Measurements from ENCODE around the gene TECTA.

Gene TECTA, protein sequence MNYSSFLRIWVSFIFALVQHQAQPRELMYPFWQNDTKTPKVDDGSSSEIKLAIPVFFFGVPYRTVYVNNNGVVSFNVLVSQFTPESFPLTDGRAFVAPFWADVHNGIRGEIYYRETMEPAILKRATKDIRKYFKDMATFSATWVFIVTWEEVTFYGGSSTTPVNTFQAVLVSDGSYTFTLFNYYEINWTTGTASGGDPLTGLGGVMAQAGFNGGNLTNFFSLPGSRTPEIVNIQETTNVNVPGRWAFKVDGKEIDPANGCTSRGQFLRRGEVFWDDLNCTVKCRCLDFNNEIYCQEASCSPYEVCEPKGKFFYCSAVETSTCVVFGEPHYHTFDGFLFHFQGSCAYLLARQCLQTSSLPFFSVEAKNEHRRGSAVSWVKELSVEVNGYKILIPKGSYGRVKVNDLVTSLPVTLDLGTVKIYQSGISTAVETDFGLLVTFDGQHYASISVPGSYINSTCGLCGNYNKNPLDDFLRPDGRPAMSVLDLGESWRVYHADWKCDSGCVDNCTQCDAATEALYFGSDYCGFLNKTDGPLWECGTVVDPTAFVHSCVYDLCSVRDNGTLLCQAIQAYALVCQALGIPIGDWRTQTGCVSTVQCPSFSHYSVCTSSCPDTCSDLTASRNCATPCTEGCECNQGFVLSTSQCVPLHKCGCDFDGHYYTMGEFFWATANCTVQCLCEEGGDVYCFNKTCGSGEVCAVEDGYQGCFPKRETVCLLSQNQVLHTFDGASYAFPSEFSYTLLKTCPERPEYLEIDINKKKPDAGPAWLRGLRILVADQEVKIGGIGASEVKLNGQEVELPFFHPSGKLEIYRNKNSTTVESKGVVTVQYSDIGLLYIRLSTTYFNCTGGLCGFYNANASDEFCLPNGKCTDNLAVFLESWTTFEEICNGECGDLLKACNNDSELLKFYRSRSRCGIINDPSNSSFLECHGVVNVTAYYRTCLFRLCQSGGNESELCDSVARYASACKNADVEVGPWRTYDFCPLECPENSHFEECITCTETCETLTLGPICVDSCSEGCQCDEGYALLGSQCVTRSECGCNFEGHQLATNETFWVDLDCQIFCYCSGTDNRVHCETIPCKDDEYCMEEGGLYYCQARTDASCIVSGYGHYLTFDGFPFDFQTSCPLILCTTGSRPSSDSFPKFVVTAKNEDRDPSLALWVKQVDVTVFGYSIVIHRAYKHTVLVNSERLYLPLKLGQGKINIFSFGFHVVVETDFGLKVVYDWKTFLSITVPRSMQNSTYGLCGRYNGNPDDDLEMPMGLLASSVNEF (N-terminal part only)

DNA sequence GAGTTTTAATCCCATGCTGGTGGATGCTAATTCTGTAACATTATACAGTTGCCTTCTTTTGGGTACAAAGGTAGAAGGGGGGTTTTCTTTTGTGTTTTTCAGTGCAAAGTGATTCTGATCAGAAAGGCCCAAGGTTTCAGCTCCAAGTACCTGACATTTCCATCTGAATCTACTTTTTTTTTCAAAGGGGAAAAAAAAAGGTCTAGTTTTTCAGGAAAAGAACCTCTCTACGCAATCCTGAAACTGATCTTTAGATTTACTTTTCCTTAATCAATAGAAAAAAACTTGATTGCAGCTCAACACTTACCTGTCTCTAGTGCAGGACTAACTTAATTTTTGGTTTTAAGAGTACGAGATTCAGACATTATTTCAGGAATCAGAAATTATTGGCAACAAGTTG lies at the start of gene TECTA:
Gene TECTA, plus strand, starts transcription at position 301 of the 400 bp plus-strand sequence. CDS start 1,423 bp downstream, outside the sequence.
- DNase-seq: no peak

GRCh38 chr11:121053244-121053643 lies 47.8 kb upstream of the TECTA start:
- DNase-seq: no peak

GRCh38 chr11:121054266-121054665 lies 46.8 kb upstream of the TECTA start:
- DNase-seq: no peak

- no peak for DNase-seq
Measured at GRCh38 chr11:121055076-121055475, 46.0 kb upstream of the TECTA start.

DNA sequence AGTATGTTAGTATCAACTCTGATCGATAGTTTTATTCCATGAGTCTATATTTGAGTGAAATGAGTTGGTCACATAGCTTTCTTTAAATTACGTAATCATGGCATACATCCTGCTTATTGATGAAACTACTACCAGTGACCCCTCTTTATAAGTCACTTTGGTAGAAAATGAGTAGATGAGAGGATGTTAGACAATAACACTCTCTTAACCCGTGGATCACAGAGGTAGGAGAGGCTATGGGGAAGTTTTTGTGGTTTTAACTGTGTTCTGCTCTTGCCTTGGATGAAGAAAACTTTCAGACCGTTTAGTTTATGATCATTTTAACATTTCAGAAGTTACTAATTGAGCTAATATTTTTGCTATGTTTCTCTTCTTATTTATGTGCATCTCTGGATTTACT lies 43.1 kb upstream of the TECTA start:
- DNase-seq: no peak

DNA sequence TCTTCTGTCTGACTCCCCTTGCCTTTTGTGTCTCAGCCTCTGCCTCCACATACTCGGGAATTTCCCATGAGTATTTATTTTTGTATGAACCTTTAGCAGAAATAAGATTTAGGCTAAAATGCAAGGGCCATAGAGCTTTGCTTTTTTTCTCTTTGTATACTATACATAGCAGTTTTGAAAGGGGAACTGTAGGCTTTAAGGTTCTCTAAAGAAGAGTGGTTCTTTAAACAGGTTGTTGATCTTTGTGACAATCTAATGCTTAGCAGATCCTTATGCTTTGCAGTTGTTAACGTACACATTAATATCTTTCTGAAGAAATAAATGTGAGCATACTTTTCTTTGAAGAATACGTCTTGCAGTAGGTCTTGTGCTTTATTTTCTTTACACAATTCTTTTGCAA lies 42.1 kb upstream of the TECTA start:
- no peak for DNase-seq

GRCh38 chr11:121059605-121060004 lies 41.4 kb upstream of the TECTA start:
- DNase-seq: no peak

DNA sequence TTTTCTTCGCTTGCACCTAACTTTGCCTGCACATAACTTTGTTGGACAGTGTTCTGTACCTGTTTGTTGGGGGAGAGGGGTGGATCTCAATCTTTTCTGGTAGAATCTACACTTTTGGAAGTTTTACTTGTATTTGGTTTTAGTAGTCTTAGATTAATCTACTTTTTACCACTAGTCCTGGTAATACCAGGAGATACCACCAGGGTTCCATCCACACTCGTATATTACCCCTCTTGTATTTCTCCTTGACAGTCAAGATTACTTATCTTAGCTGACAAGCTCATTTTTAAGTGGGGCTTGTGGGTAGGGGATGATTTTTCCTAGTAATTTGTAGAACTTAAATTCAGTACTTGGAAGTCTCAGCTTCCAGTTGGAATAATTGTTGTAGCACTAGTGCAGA lies 37.3 kb upstream of the TECTA start:
- DNase-seq: no peak

- DNase-seq: no peak
Measured at GRCh38 chr11:121066623-121067022, 34.4 kb upstream of the TECTA start.

DNA sequence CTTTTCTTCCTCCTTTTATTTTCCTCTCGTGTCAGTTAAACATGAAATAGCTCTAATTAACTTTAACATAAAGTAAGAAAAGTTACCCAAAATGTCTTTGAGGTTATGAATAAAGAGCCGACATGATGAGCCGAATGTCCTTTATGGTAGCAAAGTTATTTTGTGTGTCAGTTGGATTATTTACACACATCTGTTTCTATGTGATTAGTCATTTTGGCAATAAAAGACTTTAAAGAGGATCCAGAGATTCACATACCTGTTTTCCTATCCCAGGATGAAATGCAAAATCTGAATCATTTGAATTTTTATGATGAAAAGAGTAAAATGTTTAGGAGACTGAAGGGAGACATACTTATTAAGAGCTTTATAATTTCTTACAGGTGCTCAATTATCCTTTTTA lies 34.0 kb upstream of the TECTA start:
- no peak for DNase-seq

- DNase-seq: no peak
Measured at GRCh38 chr11:121067453-121067852, 33.6 kb upstream of the TECTA start.

GRCh38 chr11:121067962-121068647 lies 32.9 kb upstream of the TECTA start:
- no peak for DNase-seq

- no peak for DNase-seq
Measured at GRCh38 chr11:121068787-121069186, 32.3 kb upstream of the TECTA start.

DNA sequence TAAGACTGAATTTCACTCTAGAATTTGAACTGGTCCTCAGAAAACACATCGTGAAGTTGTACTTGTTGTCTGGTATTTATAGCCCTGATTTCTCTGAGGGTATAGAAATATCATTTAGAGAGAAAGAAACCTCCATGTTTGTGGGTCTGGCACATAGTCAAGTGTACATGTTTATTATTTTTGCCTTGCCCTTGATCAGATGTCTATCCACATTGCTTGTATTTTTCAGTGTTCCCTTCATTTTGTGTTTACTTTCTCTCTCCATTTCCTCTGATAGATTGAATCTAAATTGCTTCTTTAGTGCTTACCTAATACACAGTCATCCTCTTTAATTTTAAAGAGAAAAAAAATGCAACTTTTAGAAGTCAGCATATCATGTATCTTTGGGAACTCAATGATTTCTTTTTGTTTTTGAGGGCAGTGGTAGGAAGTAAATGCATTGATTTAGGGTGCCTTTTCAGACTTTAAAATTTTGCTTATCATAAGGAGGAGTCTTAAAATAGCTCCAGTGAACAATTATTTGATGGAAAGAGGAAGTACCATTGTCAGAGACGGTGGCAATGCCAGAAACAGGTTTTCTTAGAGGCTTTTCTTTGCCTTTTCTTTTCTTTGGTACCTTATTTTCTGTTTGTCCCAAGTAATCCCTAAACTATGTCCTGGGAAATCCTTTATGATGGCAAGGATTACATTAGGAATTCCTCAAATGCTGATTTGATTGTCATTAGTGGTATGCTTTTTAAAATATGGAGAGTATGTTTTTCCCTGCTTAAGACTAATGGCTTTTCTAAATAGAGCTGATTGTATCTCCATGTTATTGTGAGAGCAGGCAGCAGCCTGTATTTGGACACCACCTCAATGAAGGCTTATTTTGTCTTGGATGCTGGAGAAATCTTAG lies 29.8 kb upstream of the TECTA start:
- no peak for DNase-seq

- no peak for DNase-seq
Measured at GRCh38 chr11:121071846-121072450, 29.1 kb upstream of the TECTA start.

- no peak for DNase-seq
Measured at GRCh38 chr11:121081321-121081720, 19.7 kb upstream of the TECTA start.

DNA sequence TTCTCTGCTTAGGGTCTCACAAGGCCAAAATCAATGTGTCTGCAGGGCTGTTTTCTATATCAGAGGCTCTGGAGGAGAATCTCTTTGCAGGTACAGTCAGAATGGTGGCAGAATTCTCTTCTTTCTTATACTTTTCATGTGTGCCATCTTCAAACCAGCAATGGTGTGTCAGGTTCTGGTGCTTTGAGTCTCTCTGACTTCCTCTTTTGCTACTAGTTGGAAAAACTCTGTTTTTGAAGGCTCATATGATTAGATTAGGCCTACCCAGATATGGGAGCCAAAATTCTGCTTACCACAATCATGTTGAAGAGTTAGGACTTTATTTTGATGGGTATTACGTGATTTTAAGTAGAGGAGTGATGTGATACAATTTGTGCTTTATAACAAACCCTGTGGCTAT lies 18.8 kb upstream of the TECTA start:
- no peak for DNase-seq

GRCh38 chr11:121082670-121083069 lies 18.4 kb upstream of the TECTA start:
- no peak for DNase-seq

DNA sequence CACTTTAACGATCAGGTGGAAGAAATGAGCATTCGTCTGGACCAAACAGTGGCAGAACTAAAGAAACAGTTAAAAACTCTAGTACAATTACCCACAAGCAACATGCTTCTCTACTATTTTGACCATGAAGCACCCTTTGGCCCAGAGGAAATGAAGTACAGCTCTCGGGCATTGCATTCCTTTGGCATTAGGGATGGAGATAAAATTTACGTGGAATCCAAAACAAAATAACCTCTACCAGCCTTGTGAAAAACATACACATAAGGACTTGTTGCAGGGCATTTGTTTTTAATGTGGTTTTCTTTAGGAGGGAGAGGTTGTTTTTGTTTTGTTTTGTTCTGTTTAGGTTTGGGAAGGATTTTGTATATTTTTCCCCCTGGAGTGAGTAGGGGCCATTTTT lies 14.2 kb upstream of the TECTA start:
- DNase-seq: no peak

DNA sequence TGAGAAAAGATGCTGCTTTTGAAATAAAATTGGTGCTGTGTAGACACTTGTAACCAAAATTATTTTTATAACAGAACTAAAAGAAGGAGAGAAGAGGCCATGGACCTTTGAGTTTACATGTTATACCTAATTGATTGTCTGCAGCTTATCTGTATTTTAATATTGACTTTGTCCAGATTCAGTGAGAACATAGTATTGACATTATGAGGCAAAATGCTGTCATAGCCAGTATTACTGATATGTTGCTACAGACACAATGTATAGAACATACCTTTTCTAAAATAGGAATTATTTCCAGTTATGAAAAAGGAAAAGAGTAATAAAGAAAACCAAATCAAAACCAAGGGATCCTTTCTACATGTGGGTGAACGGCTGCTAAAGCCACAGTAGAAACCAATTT lies 11.5 kb upstream of the TECTA start:
- no peak for DNase-seq

- no peak for DNase-seq
Measured at GRCh38 chr11:121090145-121090721, 10.8 kb upstream of the TECTA start.

Data from activated effector memory CD4-positive, alpha-beta T cell treated with Interleukin-2 at 50 U/mL for 16 hours (primary cell).